AG04449 (cell line): ENCODE results near the gene DHH.

Experiments
- CTCF ChIA-PET: fragments of 350-600 bp; formaldehyde crosslinking; extraction: SDS; loops from one replicate; lab custom pipeline; 2021; ENCODE audit warnings: antibody characterized with exemption; lab: Yijun Ruan, JAX
- POLR2A ChIA-PET: fragments of 400-600, 350-600 bp; formaldehyde crosslinking; extraction: SDS; loops from one replicate; lab custom pipeline; 2020; ENCODE audit warnings: antibody characterized with exemption, inconsistent platforms; lab: Yijun Ruan, JAX
- DNase-seq: peaks from one replicate; pipeline ENCODE4 v3.0.0-alpha.2; 2010; ENCODE audit warnings: low read depth, low spot score
- H3K4me3 ChIP-seq: 2 replicates; pipeline ENCODE4 v1.5.1; 2011; ENCODE audit warnings: low read depth, mild to moderate bottlenecking, control low read depth, low read length
- CTCF ChIP-seq: IDR thresholded peaks from one replicate; pipeline ENCODE4 v1.5.1; 2011; ENCODE audit warnings: mild to moderate bottlenecking, moderate library complexity, low read length, control low read depth, inconsistent platforms; ENCODE audit not compliant: insufficient read depth; ENCODE audit errors: missing control alignments

DHH gene

DNA sequence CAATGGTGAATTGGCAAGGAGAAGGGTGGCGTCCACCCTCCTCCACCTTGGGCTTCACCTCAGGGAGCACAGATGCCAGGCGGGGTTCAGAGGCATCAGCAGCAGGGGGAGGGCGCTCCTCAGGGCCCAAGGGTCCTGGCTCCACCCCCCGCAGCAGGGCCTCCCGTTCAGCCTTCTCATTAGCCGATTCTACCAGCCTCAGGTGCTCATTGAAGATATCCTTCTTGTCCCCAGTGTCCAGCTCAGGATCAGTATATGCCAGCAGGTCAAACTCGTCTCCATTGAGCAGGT, 56.7 kb downstream of the DHH start:
- ChIA-PET CTCF (interaction anchor here (1.2 to 8.5 kb wide), 6 partner anchors 8 to 23 kb away, joined by 4 to 68 read pairs (median 5); no protein-coding TSS in a partner anchor), POLR2A (interaction anchor here (1.0 kb wide), 1 partner anchor 9 kb away, joined by 3 read pairs; no protein-coding TSS in a partner anchor)
- no peak overlapping the region for H3K4me3 ChIP-seq

GRCh38 chr12:49037111-49037946, 57.3 kb downstream of the DHH start:
- no peak for DNase-seq
- POLR2A ChIA-PET, result interaction anchor here (1.0 kb wide), 1 partner anchor 8 kb away, joined by 3 read pairs; no protein-coding TSS in a partner anchor
- no peak overlapping the region for H3K4me3 ChIP-seq
- CTCF ChIA-PET, result interaction anchor here (1.0 to 8.5 kb wide), 8 partner anchors 9 to 41 kb away, joined by 3 to 68 read pairs (median 5); no protein-coding TSS in a partner anchor
- no peak for TF ChIP-seq CTCF

More for the DNA sequence above, 56.7 kb downstream of the DHH start:
- no peak for DNase-seq
- TF ChIP-seq CTCF, result no peak
